Muscle of arm (tissue), 12 donors: Measurements from ENCODE around the gene HMCN1. TPM values are rescaled to one million over a fixed set of nuclear protein-coding genes. Genes with fewer than 3 reads are reported as not detected.

Source experiments
- DNase-seq: peaks from one replicate; pipeline ENCODE4 v3.0.0-alpha.2; 2013
- polyA plus RNA-seq, 12 donors: library from polyadenylated mRNA; unstranded; fragments of 120-200 nt; gene quantifications; one replicate each; pipeline ENCODE4 v1.2.1, GENCODE V29; 2013; ENCODE audit not compliant: insufficient read length in 12 of 12

Gene HMCN1
- polyA plus RNA-seq, 12 donors = 6.2 to 30.6 (median 13.2) TPM; not detected in 1

DNA sequence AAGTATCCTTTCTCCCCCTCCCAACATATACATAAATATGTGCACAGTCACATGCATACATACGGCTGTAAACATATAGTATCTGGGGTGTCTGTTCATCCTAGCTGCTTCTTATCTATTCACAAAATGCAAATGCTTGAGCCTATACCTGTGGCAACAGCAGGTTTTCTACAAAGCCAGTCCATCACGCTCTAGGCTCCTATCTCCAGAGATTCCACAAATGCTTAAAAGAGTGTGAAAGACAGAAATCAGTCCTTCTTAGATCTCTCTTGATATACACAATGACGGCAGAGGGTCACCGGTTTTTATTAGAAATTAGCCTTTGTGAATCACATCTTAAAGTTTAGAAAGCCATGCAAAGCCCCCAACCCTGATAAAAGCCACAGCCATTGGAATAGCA, 501.5 kb downstream of the HMCN1 start:
- no peak for DNase-seq

- no peak for DNase-seq
These were observed 502.7 kb downstream of the HMCN1 start for GRCh38 chr1:186236921-186237320.

DNA sequence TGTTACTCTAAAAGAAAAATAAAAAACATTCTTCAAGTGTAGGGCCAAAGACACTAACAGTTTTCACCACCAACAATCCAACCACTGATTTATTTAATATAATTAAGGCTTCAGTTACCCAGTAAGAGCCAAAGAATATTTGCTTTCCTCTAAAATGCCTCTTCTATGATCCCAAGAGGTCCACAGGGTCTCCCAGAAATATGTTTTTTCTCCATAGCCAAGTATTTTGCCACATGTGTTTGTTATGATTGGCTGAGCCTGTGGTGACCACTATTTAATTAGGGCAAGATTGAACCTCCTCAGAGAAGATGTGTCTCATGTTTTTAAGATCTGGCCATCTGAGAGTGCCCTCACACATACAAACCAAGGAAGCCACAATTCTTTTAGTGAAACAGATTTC, 505.0 kb downstream of the HMCN1 start:
- no peak for DNase-seq

- DNase-seq = no peak
These were observed 506.2 kb downstream of the HMCN1 start for GRCh38 chr1:186240436-186240835.
